Tibial nerve (tissue), 4 donors: ENCODE measurements around the gene NOTCH1.

ENCODE experiments used
- EP300 ChIP-seq, 2 donors: sonication (generic); formaldehyde crosslinking; IDR thresholded peaks; one replicate each; pipeline ENCODE4 v1.6.1; 2017; ENCODE audit warnings: antibody characterized with exemption in 2 of 2, mild to moderate bottlenecking in 1 of 2
- POLR2A ChIP-seq, 2 donors: fragments of 450-650 bp; IDR thresholded peaks; one replicate each; pipeline ENCODE4 v1.6.1; 2017; ENCODE audit warnings: antibody characterized with exemption in 2 of 2, mild to moderate bottlenecking in 2 of 2, moderate library complexity in 2 of 2
- TF ChIP-seq, protein P1 (sequence below), 5 experiments: fragments of 200-600 bp in 3 of 5; fragments of 450-650 bp in 2 of 5; sonication (generic) in 3 of 5; IDR thresholded peaks; one replicate each; pipeline ENCODE4 v1.5.1; 2016 to 2019; ENCODE audit warnings: antibody characterized with exemption in 5 of 5, mild to moderate bottlenecking in 3 of 5, moderate library complexity in 2 of 5

DNA sequence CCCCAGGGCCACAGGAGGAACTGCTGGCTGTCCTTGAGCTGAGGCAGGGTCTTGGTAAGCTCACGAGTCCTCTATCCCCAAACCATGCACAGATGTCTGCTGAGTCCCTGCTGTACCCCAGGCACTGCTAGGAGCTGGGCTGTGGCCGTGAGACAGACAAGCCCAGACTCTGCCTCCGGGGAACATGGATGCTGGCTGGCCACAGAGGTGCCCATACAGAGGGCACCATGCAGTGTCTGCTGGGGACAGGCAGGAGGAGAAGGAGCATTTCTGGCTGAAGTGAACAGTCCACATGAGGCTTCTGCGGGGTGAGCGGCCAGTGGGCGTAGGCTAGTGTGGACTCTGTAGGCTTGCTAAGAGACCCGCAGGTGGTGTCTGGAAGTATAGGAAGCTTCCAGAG lies 58.2 kb downstream of the NOTCH1 start:
- TF ChIP-seq, protein P1, sequence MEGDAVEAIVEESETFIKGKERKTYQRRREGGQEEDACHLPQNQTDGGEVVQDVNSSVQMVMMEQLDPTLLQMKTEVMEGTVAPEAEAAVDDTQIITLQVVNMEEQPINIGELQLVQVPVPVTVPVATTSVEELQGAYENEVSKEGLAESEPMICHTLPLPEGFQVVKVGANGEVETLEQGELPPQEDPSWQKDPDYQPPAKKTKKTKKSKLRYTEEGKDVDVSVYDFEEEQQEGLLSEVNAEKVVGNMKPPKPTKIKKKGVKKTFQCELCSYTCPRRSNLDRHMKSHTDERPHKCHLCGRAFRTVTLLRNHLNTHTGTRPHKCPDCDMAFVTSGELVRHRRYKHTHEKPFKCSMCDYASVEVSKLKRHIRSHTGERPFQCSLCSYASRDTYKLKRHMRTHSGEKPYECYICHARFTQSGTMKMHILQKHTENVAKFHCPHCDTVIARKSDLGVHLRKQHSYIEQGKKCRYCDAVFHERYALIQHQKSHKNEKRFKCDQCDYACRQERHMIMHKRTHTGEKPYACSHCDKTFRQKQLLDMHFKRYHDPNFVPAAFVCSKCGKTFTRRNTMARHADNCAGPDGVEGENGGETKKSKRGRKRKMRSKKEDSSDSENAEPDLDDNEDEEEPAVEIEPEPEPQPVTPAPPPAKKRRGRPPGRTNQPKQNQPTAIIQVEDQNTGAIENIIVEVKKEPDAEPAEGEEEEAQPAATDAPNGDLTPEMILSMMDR (IDR thresholded peaks at IDR 0.05): no peak
- TF ChIP-seq POLR2A (IDR thresholded peaks at IDR 0.05) (no peak), EP300 (IDR thresholded peaks at IDR 0.05) (no peak)
